Measurements from ENCODE around the gene GDPD1. TPM values are rescaled to one million over a fixed set of nuclear protein-coding genes. Genes with fewer than 3 reads are reported as not detected.
"Not testable (repeated sequence)": the region's sequence is repeated elsewhere in the genome, so short reads cannot be mapped to it uniquely, and the experiment has no call there.

GDPD1 gene
- polyA plus RNA-seq, 1 donor from 2014 or later: 40.1 TPM

DNA sequence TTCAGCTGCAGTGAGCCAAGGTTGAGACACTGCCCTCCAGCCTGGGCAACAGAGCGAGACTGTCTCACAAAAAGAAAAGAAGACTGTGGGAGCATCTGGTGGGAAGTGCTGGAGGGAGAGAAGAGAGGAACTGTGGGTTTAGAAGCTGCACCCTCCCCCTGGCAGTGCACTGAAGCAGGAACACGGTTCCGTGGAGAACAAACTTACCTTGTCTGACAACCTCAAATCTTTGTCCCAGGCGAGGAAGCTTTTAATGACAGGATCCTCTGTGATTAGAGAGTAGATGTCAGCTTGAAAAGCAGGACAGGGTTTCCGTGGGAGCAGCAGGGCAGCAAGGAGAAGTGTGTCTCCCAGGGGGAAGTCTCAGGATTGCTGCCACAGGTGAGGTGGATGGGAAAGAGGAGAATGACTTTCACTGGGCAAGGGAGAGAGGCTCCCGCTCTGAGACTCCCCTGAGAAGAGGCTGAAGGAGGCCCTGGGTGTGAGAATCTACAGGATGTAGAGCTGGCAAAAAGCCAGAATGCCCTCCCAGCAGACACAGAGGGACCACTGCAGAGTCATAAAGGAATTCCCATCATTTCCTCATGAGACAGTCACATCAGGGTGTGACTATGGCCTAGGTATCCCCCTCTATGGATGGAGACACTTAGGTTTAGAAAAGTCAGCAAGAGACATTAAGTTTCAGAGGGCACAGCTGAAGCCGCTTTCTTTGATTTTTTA lies 41.9 kb upstream of the GDPD1 start:
- H3K9me2 ChIP-seq (ENCODE audit: insufficient read depth, low read length): no peaks in the 10 kb centered on the region
- no peak overlapping the region for H3K27ac ChIP-seq (ENCODE audit: low read length)
- no peaks in the 10 kb centered on the region for H3F3A ChIP-seq (ENCODE audit: insufficient read depth, low read length, poor library complexity, severe bottlenecking)
- H3K79me2 ChIP-seq (replicated peaks; ENCODE audit: insufficient read depth, low read length): no peaks in the 10 kb centered on the region
- H3K4me3 ChIP-seq (ENCODE audit: low read length): no peak overlapping the region
- no peaks in the 10 kb centered on the region for H3K9me3 ChIP-seq (ENCODE audit: low read length)
- TF ChIP-seq, protein P1, sequence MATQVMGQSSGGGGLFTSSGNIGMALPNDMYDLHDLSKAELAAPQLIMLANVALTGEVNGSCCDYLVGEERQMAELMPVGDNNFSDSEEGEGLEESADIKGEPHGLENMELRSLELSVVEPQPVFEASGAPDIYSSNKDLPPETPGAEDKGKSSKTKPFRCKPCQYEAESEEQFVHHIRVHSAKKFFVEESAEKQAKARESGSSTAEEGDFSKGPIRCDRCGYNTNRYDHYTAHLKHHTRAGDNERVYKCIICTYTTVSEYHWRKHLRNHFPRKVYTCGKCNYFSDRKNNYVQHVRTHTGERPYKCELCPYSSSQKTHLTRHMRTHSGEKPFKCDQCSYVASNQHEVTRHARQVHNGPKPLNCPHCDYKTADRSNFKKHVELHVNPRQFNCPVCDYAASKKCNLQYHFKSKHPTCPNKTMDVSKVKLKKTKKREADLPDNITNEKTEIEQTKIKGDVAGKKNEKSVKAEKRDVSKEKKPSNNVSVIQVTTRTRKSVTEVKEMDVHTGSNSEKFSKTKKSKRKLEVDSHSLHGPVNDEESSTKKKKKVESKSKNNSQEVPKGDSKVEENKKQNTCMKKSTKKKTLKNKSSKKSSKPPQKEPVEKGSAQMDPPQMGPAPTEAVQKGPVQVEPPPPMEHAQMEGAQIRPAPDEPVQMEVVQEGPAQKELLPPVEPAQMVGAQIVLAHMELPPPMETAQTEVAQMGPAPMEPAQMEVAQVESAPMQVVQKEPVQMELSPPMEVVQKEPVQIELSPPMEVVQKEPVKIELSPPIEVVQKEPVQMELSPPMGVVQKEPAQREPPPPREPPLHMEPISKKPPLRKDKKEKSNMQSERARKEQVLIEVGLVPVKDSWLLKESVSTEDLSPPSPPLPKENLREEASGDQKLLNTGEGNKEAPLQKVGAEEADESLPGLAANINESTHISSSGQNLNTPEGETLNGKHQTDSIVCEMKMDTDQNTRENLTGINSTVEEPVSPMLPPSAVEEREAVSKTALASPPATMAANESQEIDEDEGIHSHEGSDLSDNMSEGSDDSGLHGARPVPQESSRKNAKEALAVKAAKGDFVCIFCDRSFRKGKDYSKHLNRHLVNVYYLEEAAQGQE (IDR thresholded peaks at IDR 0.05; ENCODE audit: borderline replicate concordance): no peak
- TF ChIP-seq MXI1 (conservative IDR thresholded peaks at IDR 0.05; ENCODE audit: poor library complexity, severe bottlenecking) (no peak), POLR2AphosphoS5 (IDR thresholded peaks at IDR 0.05) (no peak), EZH2 (IDR thresholded peaks at IDR 0.05; ENCODE audit: borderline replicate concordance, insufficient read depth, low read length, poor library complexity, severe bottlenecking) (no peak), SMC3 (conservative IDR thresholded peaks at IDR 0.05; ENCODE audit: poor library complexity) (no peak), TAF1 (IDR thresholded peaks at IDR 0.05; ENCODE audit: low read depth) (no peak), RAD21 (conservative IDR thresholded peaks at IDR 0.05) (no peak), EP300 (conservative IDR thresholded peaks at IDR 0.05; ENCODE audit: poor library complexity, severe bottlenecking) (no peak)
- TF ChIP-seq, protein P2, sequence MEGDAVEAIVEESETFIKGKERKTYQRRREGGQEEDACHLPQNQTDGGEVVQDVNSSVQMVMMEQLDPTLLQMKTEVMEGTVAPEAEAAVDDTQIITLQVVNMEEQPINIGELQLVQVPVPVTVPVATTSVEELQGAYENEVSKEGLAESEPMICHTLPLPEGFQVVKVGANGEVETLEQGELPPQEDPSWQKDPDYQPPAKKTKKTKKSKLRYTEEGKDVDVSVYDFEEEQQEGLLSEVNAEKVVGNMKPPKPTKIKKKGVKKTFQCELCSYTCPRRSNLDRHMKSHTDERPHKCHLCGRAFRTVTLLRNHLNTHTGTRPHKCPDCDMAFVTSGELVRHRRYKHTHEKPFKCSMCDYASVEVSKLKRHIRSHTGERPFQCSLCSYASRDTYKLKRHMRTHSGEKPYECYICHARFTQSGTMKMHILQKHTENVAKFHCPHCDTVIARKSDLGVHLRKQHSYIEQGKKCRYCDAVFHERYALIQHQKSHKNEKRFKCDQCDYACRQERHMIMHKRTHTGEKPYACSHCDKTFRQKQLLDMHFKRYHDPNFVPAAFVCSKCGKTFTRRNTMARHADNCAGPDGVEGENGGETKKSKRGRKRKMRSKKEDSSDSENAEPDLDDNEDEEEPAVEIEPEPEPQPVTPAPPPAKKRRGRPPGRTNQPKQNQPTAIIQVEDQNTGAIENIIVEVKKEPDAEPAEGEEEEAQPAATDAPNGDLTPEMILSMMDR (IDR thresholded peaks at IDR 0.05; ENCODE audit: poor library complexity, severe bottlenecking): no peak
- H3K27me3 ChIP-seq (ENCODE audit: insufficient read depth, low read depth, low read length): no peaks in the 10 kb centered on the region
- no peak overlapping the region for H2AFZ ChIP-seq (ENCODE audit: low read depth, low read length)
- H3K36me3 ChIP-seq (ENCODE audit: insufficient read depth, low read length): no peaks in the 10 kb centered on the region
- no peak overlapping the region for H3K4me2 ChIP-seq (ENCODE audit: low read length)
- H4K20me1 ChIP-seq (ENCODE audit: insufficient read depth): no peaks in the 10 kb centered on the region
- H3K9ac ChIP-seq (ENCODE audit: low read length): no peak overlapping the region

DNA sequence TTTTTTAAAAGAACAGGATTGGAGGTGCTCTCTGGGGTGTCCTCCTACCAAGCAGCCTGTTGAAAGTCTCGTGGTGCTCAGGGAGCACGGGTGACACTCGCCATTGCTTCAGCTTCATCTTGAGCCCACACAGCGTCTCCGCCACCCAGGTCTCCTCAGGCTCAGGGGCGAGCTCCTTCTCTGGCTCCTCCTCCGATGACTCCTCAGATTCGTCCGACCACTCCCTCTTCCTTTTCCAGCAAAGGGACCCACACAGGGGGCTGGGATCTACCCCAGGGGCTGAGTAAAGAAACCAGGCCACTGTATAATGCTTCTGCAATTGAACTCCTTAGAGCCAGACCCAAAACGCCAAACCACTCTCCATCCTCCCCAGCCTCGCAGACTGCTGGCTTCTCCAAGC lies 40.7 kb upstream of the GDPD1 start:
- not testable (repeated sequence) for H3K36me3 ChIP-seq (ENCODE audit: insufficient read depth, low read length); H3F3A ChIP-seq (ENCODE audit: insufficient read depth, low read length, poor library complexity, severe bottlenecking); H3K27ac ChIP-seq (ENCODE audit: low read length); H3K4me2 ChIP-seq (ENCODE audit: low read length); H4K20me1 ChIP-seq (ENCODE audit: insufficient read depth); H3K4me3 ChIP-seq (ENCODE audit: low read length); H3K9me3 ChIP-seq (ENCODE audit: low read length); H3K9ac ChIP-seq (ENCODE audit: low read length); H3K9me2 ChIP-seq (ENCODE audit: insufficient read depth, low read length); H2AFZ ChIP-seq (ENCODE audit: low read depth, low read length); H3K27me3 ChIP-seq (ENCODE audit: insufficient read depth, low read depth, low read length); H3K79me2 ChIP-seq (replicated peaks; ENCODE audit: insufficient read depth, low read length)

Data from neural cell (in vitro differentiated cells).